Measurements from ENCODE around the gene TTC7B.

The TTC7B gene

DNA sequence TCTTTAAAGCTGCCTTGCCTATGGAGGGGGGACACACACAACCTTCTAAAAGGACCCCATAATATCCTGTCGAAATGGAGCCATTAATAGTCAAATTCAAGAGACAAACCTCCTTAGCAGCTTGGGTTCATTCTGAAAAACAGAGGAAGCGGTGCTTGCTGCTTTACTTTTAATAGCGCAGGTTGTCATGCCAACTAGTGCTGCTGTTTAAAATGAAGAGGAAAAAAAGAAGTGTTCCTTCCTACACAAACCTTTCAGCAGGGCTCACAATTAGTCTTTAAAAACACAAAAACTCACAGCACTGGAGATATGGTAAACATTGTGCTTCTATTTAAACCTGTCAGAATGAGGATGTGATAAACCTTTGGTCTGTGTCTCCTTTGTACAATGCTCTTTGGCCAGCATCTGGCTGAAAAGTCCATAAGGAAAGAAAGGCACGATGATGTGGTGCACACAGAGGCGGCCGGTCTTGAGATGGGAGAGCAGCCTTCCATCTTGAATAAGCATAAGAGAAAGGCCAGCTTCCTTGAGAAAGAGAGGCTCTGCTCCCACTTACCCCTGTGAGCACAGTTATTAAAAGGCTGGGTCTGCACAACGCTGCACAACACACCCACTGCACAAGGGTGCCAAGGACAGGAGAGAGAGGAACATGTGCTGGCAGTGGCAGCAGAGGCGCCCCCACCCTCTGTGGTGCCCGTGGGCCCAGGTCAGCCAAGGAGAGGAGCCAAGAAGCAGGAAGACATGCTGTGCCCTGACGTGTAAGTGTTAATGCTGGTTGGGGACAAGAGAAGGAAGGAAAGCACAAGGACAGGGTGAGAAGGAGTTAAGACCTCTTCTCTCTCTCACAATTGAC, 144.6 kb downstream of the TTC7B start:
- TF ChIP-seq MYC (IDR thresholded peaks at IDR 0.05; ENCODE audit: low read depth, low read length) (no peak), POLR2A (IDR thresholded peaks at IDR 0.05; ENCODE audit: extremely low read depth, insufficient read length) (no peak)
- TF ChIP-seq, protein P1, sequence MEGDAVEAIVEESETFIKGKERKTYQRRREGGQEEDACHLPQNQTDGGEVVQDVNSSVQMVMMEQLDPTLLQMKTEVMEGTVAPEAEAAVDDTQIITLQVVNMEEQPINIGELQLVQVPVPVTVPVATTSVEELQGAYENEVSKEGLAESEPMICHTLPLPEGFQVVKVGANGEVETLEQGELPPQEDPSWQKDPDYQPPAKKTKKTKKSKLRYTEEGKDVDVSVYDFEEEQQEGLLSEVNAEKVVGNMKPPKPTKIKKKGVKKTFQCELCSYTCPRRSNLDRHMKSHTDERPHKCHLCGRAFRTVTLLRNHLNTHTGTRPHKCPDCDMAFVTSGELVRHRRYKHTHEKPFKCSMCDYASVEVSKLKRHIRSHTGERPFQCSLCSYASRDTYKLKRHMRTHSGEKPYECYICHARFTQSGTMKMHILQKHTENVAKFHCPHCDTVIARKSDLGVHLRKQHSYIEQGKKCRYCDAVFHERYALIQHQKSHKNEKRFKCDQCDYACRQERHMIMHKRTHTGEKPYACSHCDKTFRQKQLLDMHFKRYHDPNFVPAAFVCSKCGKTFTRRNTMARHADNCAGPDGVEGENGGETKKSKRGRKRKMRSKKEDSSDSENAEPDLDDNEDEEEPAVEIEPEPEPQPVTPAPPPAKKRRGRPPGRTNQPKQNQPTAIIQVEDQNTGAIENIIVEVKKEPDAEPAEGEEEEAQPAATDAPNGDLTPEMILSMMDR (IDR thresholded peaks at IDR 0.05; ENCODE audit: low read depth, low read length), result no peak
- TF ChIP-seq, protein P2, sequence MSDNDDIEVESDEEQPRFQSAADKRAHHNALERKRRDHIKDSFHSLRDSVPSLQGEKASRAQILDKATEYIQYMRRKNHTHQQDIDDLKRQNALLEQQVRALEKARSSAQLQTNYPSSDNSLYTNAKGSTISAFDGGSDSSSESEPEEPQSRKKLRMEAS (IDR thresholded peaks at IDR 0.05; ENCODE audit: low read depth, low read length), result no peak
- no peak for DNase-seq (ENCODE audit: low read depth)
- H3K4me3 ChIP-seq (ENCODE audit: low read depth, low read length), result no peak overlapping the region

DNA sequence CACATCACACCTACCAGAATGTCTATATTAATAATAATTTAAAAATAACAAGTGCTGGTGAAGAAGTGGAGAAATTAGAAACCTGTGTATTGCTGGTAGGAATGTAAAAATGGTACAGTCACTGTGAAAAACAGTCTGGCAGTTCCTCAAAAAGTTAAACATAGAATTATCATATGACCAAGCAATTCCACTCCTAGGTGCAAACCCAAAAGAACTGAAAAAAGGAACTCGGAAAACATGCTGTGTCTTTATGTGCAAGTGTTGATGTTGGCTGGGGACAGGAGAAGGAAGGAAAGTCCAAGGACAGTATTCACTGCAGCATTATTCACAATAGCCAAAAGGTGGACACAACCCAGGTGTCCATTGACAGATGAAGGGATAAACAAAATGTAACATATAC, 146.5 kb downstream of the TTC7B start:
- H3K4me3 ChIP-seq (ENCODE audit: low read depth, low read length), result no peak overlapping the region
- TF ChIP-seq, protein P1 (IDR thresholded peaks at IDR 0.05; ENCODE audit: low read depth, low read length), result no peak
- no peak for TF ChIP-seq POLR2A (IDR thresholded peaks at IDR 0.05; ENCODE audit: extremely low read depth, insufficient read length)
- TF ChIP-seq MYC (IDR thresholded peaks at IDR 0.05; ENCODE audit: low read depth, low read length), result no peak
- TF ChIP-seq, protein P2 (IDR thresholded peaks at IDR 0.05; ENCODE audit: low read depth, low read length), result no peak
- DNase-seq (ENCODE audit: low read depth), result no peak

DNA sequence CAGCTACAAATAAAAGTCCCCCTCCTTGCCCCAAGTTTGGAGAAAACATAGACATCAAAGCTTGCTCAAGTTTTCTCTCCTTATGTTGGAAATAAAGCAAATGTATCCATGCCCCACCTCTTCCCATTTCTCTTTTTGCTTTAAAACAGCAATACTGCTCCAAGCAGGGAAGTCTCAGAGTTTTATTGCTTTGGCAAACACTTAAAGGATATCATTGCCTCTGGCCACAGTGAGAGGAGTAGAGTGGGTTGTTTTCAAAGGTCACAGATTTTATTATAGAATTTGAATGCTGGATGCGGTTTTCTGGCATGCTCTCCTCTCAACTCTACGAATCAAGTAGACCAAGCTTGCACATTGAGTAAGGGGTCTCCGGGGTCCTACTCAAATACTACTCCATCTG, 149.7 kb downstream of the TTC7B start:
- DNase-seq (ENCODE audit: low read depth), result no peak
- TF ChIP-seq, protein P1 (IDR thresholded peaks at IDR 0.05; ENCODE audit: low read depth, low read length), result no peak
- no peak for TF ChIP-seq POLR2A (IDR thresholded peaks at IDR 0.05; ENCODE audit: extremely low read depth, insufficient read length)
- no peak for TF ChIP-seq MYC (IDR thresholded peaks at IDR 0.05; ENCODE audit: low read depth, low read length)
- TF ChIP-seq, protein P2 (IDR thresholded peaks at IDR 0.05; ENCODE audit: low read depth, low read length), result no peak
- H3K4me3 ChIP-seq (ENCODE audit: low read depth, low read length), result no peak overlapping the region

DNA sequence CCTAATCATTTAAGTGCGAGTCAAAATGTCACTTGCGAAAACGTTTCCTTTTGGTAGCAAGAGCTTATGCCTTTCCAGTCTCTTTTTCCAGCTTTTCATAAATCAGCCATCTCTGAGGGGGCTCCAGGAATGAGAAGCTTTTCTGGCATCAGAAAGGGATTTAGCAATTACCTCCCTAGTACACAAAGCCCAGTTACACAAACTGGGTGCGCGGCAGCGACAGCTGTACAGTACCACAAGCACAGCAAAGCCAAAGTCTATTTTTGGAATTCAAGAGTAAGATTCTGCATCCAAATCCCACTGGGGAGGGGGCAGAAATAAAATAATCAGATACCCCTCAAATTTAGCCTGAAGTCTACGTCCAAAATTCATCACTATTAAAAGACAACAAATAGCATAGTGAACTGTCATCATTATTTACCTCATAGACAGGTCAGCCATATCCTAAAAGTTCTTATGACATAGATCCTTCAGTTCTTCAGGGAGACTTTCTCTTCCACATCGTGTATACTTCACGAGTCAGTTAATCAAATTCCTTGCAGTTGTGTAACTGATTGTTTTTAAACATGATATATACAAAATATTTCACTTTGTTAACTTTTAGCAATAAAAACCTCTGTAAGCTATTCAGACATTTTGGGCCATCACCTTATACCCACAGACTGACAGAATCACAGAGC, 150.8 kb downstream of the TTC7B start:
- no peak for DNase-seq (ENCODE audit: low read depth)
- TF ChIP-seq POLR2A (IDR thresholded peaks at IDR 0.05; ENCODE audit: extremely low read depth, insufficient read length) (no peak), MYC (IDR thresholded peaks at IDR 0.05; ENCODE audit: low read depth, low read length) (no peak)
- TF ChIP-seq, protein P2 (IDR thresholded peaks at IDR 0.05; ENCODE audit: low read depth, low read length), result no peak
- H3K4me3 ChIP-seq (ENCODE audit: low read depth, low read length), result no peak overlapping the region

DNA sequence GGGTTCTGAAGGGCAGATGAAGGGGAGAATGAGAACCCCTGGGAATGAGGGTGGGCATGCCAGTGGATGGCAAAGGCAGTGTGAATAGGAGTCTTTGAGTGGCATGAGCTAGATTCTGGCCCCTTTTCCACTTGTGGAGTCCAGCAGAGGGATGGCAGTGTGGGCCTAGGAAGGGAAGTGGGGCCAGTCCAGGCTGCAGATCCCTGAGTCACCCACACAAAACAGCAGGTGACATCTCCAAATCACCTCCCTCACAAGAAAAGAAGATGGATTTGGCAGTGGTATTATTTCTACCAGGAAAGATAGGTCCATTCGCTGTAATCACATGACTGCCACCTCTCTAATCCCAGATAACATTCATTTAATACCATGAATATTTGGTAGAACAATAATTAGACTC, 151.3 kb downstream of the TTC7B start:
- DNase-seq (ENCODE audit: low read depth), result no peak
- TF ChIP-seq MYC (IDR thresholded peaks at IDR 0.05; ENCODE audit: low read depth, low read length), result no peak
- TF ChIP-seq, protein P1 (IDR thresholded peaks at IDR 0.05; ENCODE audit: low read depth, low read length), result no peak
- H3K4me3 ChIP-seq (ENCODE audit: low read depth, low read length), result no peak overlapping the region

DNA sequence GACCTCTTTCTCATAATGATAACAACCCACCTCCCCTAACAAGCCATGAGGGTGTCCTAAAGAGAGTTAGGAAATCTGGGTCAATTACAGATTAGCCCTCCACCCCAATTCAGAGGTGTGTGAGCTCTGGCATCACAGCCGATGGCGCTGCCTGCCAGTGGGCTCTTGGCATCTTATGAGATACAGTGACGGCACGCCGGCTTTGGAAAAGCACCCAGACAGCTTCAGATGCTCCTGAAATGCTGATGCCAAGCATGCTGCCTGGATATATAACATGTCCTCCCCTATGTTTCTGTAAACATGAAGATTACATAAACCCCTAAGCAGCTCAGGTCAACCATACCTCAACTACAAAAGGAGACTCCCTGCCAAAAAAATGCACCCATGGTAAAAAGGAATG, 152.6 kb downstream of the TTC7B start:
- DNase-seq (ENCODE audit: low read depth), result no peak
- H3K4me3 ChIP-seq (ENCODE audit: low read depth, low read length), result no peak overlapping the region
- no peak for TF ChIP-seq POLR2A (IDR thresholded peaks at IDR 0.05; ENCODE audit: extremely low read depth, insufficient read length)
- TF ChIP-seq MYC (IDR thresholded peaks at IDR 0.05; ENCODE audit: low read depth, low read length), result no peak
- TF ChIP-seq, protein P2 (IDR thresholded peaks at IDR 0.05; ENCODE audit: low read depth, low read length), result no peak
- TF ChIP-seq, protein P1 (IDR thresholded peaks at IDR 0.05; ENCODE audit: low read depth, low read length), result no peak

Measured in NB4 (cell line).